Inflammatory macrophage treated with lipopolysaccharide for 1 hour (primary cell): Measurements from ENCODE around the gene VAMP3.
A peak's percentile ranks its signal among the peaks of the same experiment; 100 is the strongest.

Experiments
- DNase-seq, 2 donors: peaks; one replicate each; pipeline ENCODE4 v3.0.0-alpha.2; 2020 to 2022

VAMP3 gene

GRCh38 chr1:7821282-7821681, 50.2 kb downstream of the VAMP3 start:
- no peak for DNase-seq

GRCh38 chr1:7824701-7825100, 53.6 kb downstream of the VAMP3 start:
- no peak for DNase-seq

GRCh38 chr1:7826363-7826762, 55.3 kb downstream of the VAMP3 start:
- DNase-seq = no peak

- peak; percentile 3 to 7 for DNase-seq
These were observed 56.2 kb downstream of the VAMP3 start for GRCh38 chr1:7827126-7827955.
